ENCODE results near the gene NPHP4.

Gene NPHP4

DNA sequence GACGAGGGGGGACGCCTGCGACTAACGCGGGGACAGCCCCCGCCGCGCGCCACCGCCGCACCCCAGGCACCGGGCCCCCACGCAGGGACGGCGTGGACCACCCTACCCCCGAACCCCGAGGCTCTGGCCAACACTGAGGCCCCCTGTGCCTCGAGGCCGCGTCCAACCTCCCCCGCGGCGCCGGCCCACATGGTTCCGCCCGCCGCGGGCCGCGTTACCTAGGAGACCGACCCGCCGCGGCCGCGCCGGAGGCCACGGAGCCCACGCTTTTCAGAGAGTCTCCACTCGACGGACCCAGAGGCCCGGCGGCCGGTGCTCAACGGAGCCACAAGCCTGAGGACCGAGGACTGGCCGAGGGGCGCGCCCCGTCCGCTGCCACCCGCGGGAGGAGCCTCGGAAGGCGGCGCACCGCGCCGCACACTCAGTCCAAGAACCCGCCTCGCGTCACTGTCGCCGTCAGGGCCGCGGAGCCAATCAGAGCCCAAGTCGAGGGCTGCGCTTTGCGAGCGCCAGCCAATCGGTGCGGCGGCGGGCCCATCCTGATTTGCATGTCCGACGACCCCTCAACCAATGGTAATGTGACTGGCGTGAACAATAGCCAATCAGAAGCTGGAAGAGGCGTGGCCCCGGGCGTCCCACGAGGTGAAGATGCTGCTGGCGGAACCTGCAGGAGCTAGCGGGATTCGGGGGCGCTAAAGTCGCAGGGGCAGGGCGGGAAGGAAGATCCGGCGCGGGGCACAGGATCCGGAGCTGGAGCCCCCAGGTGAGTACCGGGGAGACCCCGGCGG lies at the start of gene NPHP4:
TSS of gene NPHP4 (minus strand) at position 400 of the 788 bp plus-strand sequence. CDS start 6,136 bp downstream, outside the sequence.
- TF ChIP-seq, protein P1, sequence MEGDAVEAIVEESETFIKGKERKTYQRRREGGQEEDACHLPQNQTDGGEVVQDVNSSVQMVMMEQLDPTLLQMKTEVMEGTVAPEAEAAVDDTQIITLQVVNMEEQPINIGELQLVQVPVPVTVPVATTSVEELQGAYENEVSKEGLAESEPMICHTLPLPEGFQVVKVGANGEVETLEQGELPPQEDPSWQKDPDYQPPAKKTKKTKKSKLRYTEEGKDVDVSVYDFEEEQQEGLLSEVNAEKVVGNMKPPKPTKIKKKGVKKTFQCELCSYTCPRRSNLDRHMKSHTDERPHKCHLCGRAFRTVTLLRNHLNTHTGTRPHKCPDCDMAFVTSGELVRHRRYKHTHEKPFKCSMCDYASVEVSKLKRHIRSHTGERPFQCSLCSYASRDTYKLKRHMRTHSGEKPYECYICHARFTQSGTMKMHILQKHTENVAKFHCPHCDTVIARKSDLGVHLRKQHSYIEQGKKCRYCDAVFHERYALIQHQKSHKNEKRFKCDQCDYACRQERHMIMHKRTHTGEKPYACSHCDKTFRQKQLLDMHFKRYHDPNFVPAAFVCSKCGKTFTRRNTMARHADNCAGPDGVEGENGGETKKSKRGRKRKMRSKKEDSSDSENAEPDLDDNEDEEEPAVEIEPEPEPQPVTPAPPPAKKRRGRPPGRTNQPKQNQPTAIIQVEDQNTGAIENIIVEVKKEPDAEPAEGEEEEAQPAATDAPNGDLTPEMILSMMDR (conservative IDR thresholded peaks at IDR 0.05; ENCODE audit: low read depth, low read length) = no peak
- H3K4me3 ChIP-seq (ENCODE audit: low read depth, low read length) = peak within 1 kb of the TSS; percentile 86
- peak; percentile 100 for DNase-seq (ENCODE audit: low read depth)

DNA sequence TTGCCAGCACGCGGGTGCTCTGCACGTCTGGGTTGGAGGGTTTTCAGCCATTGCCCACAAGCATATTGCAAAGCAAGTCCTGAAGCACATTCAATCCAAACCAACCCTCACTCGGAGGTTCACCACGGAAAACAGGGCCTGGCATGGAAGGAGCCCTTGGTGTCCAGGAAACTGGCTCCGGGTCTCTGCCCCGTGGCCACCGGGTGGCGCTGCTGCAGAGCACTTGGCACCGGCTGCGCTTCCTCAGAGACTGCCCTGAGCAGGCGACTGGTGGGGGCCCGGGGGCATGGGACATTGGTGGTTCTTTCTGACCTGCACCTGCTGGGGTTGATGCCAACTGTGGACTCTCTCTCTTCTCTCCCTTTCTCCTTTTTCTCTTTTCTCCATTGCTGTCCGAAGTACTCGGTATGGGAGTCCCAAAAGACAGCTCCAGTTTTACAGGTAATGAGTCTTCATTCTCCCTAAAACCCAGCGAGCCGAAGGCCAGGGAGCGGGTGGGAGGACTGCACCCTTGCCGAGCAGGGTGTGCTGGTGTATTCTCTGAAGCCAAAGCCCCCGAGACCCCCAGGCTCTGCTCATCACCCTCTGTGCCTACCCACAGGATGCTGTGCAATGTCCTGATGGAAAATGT lies 49.3 kb upstream of the NPHP4 start:
- peak; percentile 30 for DNase-seq (ENCODE audit: low read depth)
- TF ChIP-seq, protein P1 (conservative IDR thresholded peaks at IDR 0.05; ENCODE audit: low read depth, low read length) = peak; percentile 69
- no peak overlapping the region for H3K4me3 ChIP-seq (ENCODE audit: low read depth, low read length)

DNA sequence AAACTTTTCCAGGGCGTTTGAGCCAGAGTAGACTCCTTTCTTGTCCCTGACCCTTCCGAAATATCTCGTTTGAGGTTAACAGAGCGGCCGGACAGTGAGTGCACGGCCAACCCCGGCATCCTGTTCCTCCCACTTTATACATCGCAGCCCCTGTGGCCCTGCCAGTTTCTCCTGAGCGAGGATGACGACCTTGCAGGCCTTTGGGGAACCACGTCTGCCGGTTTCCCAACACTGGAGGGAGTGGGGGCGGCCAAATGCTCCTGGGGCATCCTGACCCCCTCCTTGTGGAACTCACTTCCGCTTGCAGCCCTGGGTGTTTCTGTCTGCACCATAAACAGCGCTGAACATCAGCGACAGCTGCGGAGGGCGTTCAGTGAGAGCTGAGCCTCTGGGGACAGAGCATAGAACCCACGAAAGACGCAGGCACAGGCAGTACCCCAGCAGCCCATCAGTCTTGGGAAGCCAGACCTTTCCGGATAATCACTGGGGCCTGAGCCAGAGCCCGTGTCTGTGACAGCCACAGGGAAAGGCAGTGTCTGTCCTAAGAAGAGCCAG lies 48.7 kb upstream of the NPHP4 start:
- H3K4me3 ChIP-seq (ENCODE audit: low read depth, low read length) = no peak overlapping the region
- TF ChIP-seq, protein P1 (conservative IDR thresholded peaks at IDR 0.05; ENCODE audit: low read depth, low read length) = no peak
- DNase-seq (ENCODE audit: low read depth) = no peak

DNA sequence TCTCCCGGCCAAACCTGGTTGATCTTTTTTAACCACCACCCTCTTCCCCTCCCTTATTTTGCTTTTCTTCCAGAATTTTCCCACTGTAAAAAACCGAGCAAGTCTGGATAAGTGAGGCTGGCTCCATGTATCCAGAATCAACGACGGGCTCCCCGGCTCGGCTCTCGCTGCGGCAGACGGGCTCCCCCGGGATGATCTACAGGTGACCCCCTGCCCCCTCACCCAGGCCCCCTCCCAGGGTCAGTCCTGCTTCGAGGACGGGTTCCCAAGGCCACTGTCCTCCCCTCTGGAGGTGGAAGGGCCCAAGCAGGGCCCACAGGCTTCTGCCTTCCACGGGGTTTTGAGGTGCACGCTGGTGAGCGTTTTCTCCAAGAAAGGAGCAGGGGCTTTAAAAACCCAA lies 48.2 kb upstream of the NPHP4 start:
- DNase-seq (ENCODE audit: low read depth) = no peak
- no peak overlapping the region for H3K4me3 ChIP-seq (ENCODE audit: low read depth, low read length)
- TF ChIP-seq, protein P1 (conservative IDR thresholded peaks at IDR 0.05; ENCODE audit: low read depth, low read length) = no peak

DNA sequence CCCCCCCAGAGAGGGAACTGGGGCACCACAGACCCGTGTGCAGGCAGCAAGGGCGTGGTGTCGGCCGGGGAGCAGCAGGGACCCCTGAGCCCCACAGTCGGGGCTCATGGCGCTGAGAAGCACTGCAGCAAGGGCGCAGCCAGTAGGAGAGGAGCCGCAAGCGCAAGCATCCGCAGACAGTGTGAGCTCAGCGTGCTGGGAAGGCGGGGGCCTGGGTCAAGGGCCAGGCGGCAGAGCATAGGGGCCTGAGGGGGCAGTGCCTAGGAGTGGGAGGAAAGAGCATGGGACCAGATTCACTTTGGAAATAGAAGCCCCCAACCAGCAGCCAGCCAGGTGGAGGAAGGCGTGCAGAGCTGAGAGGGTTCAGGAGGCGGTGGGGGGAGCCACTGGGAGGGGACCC lies 46.8 kb upstream of the NPHP4 start:
- no peak for DNase-seq (ENCODE audit: low read depth)
- TF ChIP-seq, protein P1 (conservative IDR thresholded peaks at IDR 0.05; ENCODE audit: low read depth, low read length) = no peak
- H3K4me3 ChIP-seq (ENCODE audit: low read depth, low read length) = no peak overlapping the region

DNA sequence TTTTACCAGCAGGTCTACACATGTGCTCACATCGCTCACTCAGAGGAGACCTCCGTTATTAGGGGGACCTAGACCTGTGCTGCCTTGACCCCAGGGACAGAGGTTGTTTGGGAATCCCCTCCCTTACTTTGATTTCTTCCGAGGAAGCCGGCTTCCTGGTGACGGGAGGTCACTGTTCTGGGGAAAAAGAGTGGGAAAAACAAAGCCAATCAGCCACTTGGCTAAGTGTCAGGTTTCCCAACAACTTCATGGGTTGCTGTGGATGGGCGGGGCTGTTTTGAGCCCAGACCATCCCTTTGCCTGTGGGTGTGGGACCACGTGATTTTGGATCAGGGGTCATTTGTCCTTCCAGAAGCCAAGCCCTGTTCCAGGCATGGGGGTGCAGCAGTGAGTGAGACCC lies 46.4 kb upstream of the NPHP4 start:
- H3K4me3 ChIP-seq (ENCODE audit: low read depth, low read length) = no peak overlapping the region
- TF ChIP-seq, protein P1 (conservative IDR thresholded peaks at IDR 0.05; ENCODE audit: low read depth, low read length) = no peak
- no peak for DNase-seq (ENCODE audit: low read depth)
